C4-2B (cell line): ENCODE data around the gene CBX7.

Experiments
- H3K27ac ChIP-seq: fragments of 450-650 bp; 2 replicates; pipeline ENCODE4 v1.5.1; 2017
- ZFX ChIP-seq: fragments of 450-650 bp; IDR thresholded peaks from 2 replicates; pipeline ENCODE4 v1.6.1; 2017
- TF ChIP-seq, protein P1 (sequence below): fragments of 450-650 bp; conservative IDR thresholded peaks from 2 replicates; pipeline ENCODE4 v1.5.1; 2017; ENCODE audit warnings: mild to moderate bottlenecking

Gene CBX7

DNA sequence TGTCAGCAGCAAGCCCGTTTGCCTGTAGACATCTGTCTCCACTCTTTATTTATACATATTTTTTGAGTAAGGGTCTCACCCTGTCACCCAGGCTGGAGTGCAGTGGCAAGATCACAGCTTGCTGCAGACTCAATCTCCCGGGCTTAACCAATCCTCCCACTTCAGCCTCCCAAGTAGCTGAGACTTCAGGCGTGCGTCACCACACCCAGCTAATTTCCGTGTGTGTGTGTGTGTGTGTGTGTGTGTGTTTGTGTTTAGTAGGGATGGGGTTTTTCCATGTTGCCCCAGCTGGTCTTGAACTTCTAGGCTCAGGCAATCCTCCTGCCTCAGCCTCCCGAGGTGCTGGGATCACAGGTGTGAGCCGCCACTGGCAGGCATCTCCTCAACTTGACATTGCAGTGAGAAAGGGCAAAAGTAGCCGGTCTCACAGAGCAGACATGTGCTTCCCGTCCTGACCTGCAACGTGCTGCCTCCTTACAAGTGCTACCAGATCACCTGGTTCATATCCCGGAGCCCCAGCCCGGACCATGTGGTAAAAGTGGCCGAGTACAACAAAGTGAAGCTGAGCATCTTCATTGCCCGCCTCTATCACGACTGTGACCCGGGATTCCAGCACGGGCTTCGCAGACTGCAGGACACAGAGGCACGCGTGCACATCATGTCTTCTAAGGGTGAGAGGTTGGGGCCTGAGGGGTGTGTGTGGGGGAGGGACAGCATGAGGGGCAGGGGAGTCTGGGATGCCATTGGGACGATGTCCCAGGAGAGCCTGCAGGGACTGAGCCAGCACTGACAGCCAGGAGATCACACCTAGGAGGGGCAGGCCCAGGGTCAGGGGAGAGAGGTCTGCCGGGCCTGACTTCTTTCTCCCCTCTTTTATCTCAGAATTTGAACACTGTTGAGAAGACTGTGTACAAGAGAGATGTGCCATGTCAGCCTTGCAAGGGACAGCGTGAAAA is 61.1 kb downstream of the CBX7 start:
- TF ChIP-seq, protein P1, sequence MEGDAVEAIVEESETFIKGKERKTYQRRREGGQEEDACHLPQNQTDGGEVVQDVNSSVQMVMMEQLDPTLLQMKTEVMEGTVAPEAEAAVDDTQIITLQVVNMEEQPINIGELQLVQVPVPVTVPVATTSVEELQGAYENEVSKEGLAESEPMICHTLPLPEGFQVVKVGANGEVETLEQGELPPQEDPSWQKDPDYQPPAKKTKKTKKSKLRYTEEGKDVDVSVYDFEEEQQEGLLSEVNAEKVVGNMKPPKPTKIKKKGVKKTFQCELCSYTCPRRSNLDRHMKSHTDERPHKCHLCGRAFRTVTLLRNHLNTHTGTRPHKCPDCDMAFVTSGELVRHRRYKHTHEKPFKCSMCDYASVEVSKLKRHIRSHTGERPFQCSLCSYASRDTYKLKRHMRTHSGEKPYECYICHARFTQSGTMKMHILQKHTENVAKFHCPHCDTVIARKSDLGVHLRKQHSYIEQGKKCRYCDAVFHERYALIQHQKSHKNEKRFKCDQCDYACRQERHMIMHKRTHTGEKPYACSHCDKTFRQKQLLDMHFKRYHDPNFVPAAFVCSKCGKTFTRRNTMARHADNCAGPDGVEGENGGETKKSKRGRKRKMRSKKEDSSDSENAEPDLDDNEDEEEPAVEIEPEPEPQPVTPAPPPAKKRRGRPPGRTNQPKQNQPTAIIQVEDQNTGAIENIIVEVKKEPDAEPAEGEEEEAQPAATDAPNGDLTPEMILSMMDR, result no peak
- no peak for TF ChIP-seq ZFX

DNA sequence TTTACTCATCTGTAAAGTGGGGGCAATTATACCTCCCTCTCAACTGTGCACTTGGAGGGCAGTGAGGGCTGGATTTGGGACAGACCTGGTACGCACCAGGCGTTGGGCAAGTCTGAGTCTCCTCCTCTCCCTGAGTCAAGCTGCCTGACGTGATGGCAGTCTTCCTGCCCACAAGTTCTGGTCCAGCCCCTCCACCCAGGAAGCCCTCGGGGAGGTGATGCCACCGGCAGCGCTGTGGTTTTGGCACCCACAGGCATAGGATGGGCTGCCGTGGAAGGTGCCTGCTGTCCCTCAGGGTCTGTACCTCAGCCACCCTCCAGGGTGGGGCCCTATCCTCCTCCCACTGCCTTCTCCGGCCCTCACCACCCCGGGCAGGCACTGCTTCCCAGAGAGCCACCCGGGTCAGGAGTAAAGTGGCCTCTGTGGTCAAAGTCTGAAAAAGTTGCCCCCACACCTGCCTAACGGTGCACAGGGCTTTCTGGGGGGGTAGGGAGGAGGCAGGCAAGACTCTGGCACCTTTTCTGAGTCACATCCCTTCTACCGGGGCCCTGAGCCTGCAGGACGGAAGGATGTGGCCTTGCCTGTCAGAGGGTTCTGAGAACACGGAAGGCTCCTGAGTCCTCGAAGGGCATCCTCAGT is 61.9 kb downstream of the CBX7 start:
- H3K27ac ChIP-seq, result no peak overlapping the region
- TF ChIP-seq, protein P1, result no peak
- no peak for TF ChIP-seq ZFX

More for the DNA sequence above, 61.1 kb downstream of the CBX7 start:
- no peak overlapping the region for H3K27ac ChIP-seq

DNA sequence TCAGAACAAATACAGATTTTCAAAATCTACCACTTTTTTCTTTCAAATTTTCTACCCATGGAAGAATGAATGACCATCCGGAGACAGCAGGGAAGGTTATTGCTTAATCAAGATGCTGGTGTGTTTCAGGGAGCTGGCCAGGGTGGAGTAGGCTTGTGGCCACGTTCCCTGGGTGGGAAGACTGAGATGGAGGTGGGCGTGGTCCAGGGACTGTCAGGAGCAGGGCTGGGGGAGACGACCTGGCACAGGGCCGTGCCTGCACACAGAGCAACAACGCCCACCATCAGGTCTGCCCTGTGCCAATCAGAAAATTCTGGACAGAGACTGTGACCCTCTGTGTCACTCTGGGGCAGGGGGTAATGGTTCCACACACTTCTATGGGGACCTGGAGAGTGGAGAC is 62.6 kb downstream of the CBX7 start:
- no peak for TF ChIP-seq ZFX
- TF ChIP-seq, protein P1, result no peak
- H3K27ac ChIP-seq, result no peak overlapping the region

DNA sequence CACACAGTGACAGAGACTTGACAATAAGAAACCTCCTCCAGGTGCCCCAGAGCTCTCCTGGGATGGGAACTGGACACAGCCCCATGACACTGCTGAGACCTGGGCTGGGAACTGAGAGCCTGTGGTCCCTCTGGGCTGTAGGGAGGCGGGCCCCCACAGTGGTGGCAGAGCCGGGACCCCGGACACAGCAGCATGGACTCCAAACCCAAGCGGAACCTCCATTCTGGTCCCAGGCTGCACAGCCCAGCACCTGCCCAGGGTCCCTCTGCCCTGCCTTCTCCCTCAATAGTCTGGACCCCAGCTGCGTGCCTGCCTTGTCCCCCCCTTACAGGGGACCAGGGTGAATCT is 63.8 kb downstream of the CBX7 start:
- H3K27ac ChIP-seq, result no peak overlapping the region
- TF ChIP-seq ZFX, result no peak
- TF ChIP-seq, protein P1, result no peak

DNA sequence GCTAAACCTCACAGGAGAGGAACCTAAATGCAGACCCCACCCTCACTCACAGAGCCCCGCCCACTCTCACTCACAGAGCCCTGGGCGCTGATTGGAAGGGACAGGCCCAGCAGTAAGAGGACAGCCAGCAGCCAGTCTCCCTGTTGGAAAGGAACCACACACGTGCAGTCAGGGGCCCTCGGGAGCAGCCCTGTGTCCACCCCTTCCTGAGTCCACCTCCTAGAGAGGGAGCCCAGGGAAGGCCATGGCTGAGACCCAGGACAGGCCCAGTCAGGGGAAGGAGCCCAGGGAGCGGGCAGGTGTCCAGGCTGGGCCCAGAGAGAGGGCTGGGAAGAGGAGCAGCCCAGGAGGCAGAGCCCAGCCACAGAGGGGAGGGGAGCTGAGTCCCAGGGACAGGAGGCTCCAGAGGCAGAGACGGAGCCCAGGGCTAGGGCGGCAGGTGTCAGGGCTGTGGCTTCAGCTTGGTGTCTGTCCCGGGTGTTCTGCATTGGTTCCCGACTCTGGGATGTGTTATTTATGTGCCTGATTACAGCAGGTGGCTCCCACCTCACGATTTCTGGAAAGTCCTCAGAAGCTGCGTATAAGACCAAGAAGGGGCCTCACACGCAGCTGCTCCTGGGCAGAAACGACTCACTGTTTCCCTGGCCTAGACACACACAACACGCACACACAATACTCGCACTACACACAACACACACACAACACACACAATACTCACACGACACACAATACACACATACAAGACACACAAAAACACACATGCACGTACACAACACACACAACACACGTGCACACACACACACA is 64.4 kb downstream of the CBX7 start:
- TF ChIP-seq, protein P1, result no peak
- H3K27ac ChIP-seq, result no peak overlapping the region

DNA sequence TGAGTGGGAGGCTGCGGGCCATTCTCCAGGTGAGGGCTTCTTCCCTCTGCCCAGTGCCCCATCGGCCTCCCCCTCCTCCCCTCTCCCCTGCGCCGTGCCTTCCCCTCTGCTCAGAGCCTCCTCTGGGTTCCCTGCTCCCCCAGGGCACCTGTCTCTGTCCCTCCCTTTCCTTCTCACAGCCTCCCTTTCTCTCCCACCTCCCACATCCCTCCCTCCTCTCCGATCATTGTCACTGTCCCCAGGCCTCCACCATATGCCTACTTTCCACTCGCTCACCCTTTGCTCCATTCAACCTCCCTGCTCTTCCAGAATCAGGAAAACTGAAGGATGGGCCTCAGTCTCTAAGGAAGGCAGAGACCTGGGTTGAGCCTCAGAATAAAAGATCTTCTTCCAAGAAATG is 65.4 kb downstream of the CBX7 start:
- TF ChIP-seq, protein P1, result no peak
- no peak for TF ChIP-seq ZFX
- H3K27ac ChIP-seq, result no peak overlapping the region
